ENCODE results near the gene CACNB1. TPM values are rescaled to one million over a fixed set of nuclear protein-coding genes. Genes with fewer than 3 reads are reported as not detected.
A peak's percentile ranks its signal among the peaks of the same experiment; 100 is the strongest.

Gene CACNB1
- total RNA-seq, 4 donors from 2014 or later: 5.7 to 13.1 (median 11.2) TPM

- DNase-seq (ENCODE audit: low spot score in 2 of 2): no peak
- TF ChIP-seq CTCF (IDR thresholded peaks at IDR 0.05) (no peak), POLR2A (IDR thresholded peaks at IDR 0.05) (no peak)
- intact Hi-C loops (cut with DNase I; ENCODE audit: low total_unique reads): no loop called here
- WGBS, 2 donors: 78 to 94% methylated on average over 5 of the region's 5 CpGs
- H3K4me3 ChIP-seq (ENCODE audit: low read depth, poor library complexity, severe bottlenecking): no peak overlapping the region
These were observed 14.4 kb downstream of the CACNB1 start for GRCh38 chr17:39183045-39183444.

- intact Hi-C loops (cut with DNase I; ENCODE audit: low total_unique reads): no loop called here
- no peak overlapping the region for H3K4me3 ChIP-seq (ENCODE audit: low read depth, poor library complexity, severe bottlenecking)
- TF ChIP-seq POLR2A (IDR thresholded peaks at IDR 0.05): no peak
- TF ChIP-seq CTCF (IDR thresholded peaks at IDR 0.05): no peak
- DNase-seq (ENCODE audit: low spot score in 2 of 2): no peak
- 80 to 84% methylated on average over 5 of the region's 5 CpGs for WGBS, 2 donors
These were observed 16.2 kb downstream of the CACNB1 start for GRCh38 chr17:39181303-39181702.

GRCh38 chr17:39178536-39178935 lies 18.9 kb downstream of the CACNB1 start:
- TF ChIP-seq POLR2A (IDR thresholded peaks at IDR 0.05) (no peak), CTCF (IDR thresholded peaks at IDR 0.05) (no peak)
- no peak overlapping the region for H3K4me3 ChIP-seq (ENCODE audit: low read depth, poor library complexity, severe bottlenecking)
- DNase-seq (ENCODE audit: low spot score in 2 of 2): no peak
- 41 to 49% methylated on average over 4 of the region's 4 CpGs for WGBS, 2 donors
- intact Hi-C loops (cut with DNase I; ENCODE audit: low total_unique reads): no loop called here

DNA sequence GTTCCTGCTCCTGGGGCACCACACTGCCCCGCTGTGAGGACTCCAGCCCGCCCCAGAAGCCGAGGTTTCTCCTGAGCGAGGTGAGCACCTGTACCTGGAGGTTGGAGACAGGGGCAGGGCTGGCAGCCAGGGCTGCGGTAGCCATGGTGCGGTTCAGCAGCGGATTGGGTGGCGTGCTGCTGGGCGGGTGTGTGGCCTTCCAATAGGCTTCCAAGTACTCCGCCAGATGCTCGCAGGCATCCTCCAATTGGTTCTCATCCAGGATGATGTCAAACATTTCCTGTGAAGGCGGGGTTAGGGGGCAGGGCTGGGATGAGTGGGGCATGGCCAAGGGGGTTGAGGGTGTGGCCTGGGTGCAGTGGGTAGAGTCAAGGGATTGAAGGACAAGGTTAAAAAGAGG lies 20.2 kb downstream of the CACNB1 start:
- no peak for DNase-seq (ENCODE audit: low spot score in 2 of 2)
- H3K4me3 ChIP-seq (ENCODE audit: low read depth, poor library complexity, severe bottlenecking): no peak overlapping the region
- WGBS, 2 donors: 85 to 86% methylated on average over 12 of the region's 12 CpGs
- TF ChIP-seq CTCF (IDR thresholded peaks at IDR 0.05): no peak
- no peak for TF ChIP-seq POLR2A (IDR thresholded peaks at IDR 0.05)
- intact Hi-C loops (cut with DNase I; ENCODE audit: low total_unique reads): no loop called here

GRCh38 chr17:39175695-39176093 lies 21.8 kb downstream of the CACNB1 start:
- DNase-seq (ENCODE audit: low spot score in 2 of 2): no peak
- intact Hi-C loops (cut with DNase I; ENCODE audit: low total_unique reads): no loop called here
- H3K4me3 ChIP-seq (ENCODE audit: low read depth, poor library complexity, severe bottlenecking): no peak overlapping the region
- WGBS, 2 donors: 57 to 75% methylated on average over 10 of the region's 10 CpGs
- TF ChIP-seq CTCF (IDR thresholded peaks at IDR 0.05): no peak

GRCh38 chr17:39174920-39175694 lies 22.4 kb downstream of the CACNB1 start:
- peak in 1 of 3 donors; percentile 39 for TF ChIP-seq CTCF (IDR thresholded peaks at IDR 0.05)
- no peak for TF ChIP-seq POLR2A (IDR thresholded peaks at IDR 0.05)
- intact Hi-C loops (cut with DNase I; ENCODE audit: low total_unique reads): no loop called here
- WGBS, 2 donors: 57 to 63% methylated on average over 29 to 32 of the region's 35 CpGs
- no peak overlapping the region for H3K4me3 ChIP-seq (ENCODE audit: low read depth, poor library complexity, severe bottlenecking)
- DNase-seq (ENCODE audit: low spot score in 2 of 2): peak in 1 of 2 donors; percentile 96
